Neural progenitor cell (in vitro differentiated cells): ENCODE measurements around the gene TMBIM6.

Source experiments
- CTCF ChIP-seq: fragments of 200-600 bp; sonication (generic); IDR thresholded peaks from 2 replicates; pipeline ENCODE4 v1.5.1; 2017; ENCODE audit warnings: antibody characterized with exemption, mild to moderate bottlenecking
- EZH2 ChIP-seq: fragments of 200-600 bp; sonication (generic); IDR thresholded peaks from 2 replicates; pipeline ENCODE4 v1.6.1; 2017; ENCODE audit warnings: antibody characterized with exemption, mild to moderate bottlenecking, moderate library complexity

GRCh38 chr12:49750027-49750995 is 9.0 kb downstream of the TMBIM6 start:
- TF ChIP-seq CTCF (no peak), EZH2 (no peak)
